Effector memory CD4-positive, alpha-beta T cell (primary cell): ENCODE data around the gene STAT5A.

Experiments
- DNase-seq, 3 donors: peaks; one replicate each; pipeline ENCODE4 v3.0.0-alpha.2; 2020
- H3K27ac ChIP-seq: 2 replicates; pipeline ENCODE4 v1.7.0; 2013; ENCODE audit warnings: mild to moderate bottlenecking, low read length, moderate library complexity; ENCODE audit not compliant: insufficient read depth, poor library complexity, severe bottlenecking
- H3K27me3 ChIP-seq: replicated peaks from 2 replicates; pipeline ENCODE4 v1.7.0; 2013; ENCODE audit warnings: mild to moderate bottlenecking, low read length; ENCODE audit not compliant: insufficient read depth, control insufficient read depth, poor library complexity, severe bottlenecking
- H3K36me3 ChIP-seq: 2 replicates; pipeline ENCODE4 v1.7.0; 2013; ENCODE audit warnings: mild to moderate bottlenecking, low read length, moderate library complexity; ENCODE audit not compliant: control insufficient read depth, insufficient read depth
- H3K4me1 ChIP-seq: 2 replicates; pipeline ENCODE4 v1.7.0; 2013; ENCODE audit warnings: low read length, mild to moderate bottlenecking; ENCODE audit not compliant: control insufficient read depth, insufficient read depth, poor library complexity, severe bottlenecking
- H3K4me3 ChIP-seq: 2 replicates; pipeline ENCODE4 v1.7.0; 2013; ENCODE audit warnings: low read length, low read depth, mild to moderate bottlenecking; ENCODE audit not compliant: insufficient read depth, poor library complexity, severe bottlenecking
- H3K9me3 ChIP-seq: 2 replicates; pipeline ENCODE4 v1.7.0; 2013; ENCODE audit warnings: mild to moderate bottlenecking, low read length, moderate library complexity; ENCODE audit not compliant: control insufficient read depth

Gene STAT5A

GRCh38 chr17:42305543-42306384, 17.5 kb downstream of the STAT5A start:
- Histone ChIP-seq H3K4me3 (no peak overlapping the region), H3K27ac (no peak overlapping the region), H3K27me3 (no peaks in the 10 kb centered on the region), H3K4me1 (no peaks in the 10 kb centered on the region), H3K36me3 (peaks cover 78% of the 10 kb centered on the region), H3K9me3 (no peaks in the 10 kb centered on the region)
- DNase-seq: no peak

DNA sequence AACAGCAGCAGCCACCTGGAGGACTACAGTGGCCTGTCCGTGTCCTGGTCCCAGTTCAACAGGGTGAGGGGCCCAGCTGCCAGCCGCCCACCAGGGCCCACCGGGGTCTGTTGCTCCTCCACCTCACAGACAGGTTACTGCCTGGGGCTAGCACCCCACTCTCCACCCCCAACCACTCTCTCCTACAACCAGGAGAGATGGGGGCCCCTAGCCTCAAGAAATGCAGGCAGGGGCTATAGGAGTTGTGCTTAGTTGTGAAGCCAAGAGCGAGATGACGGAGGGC, 18.0 kb downstream of the STAT5A start:
- H3K4me1 ChIP-seq: no peaks in the 10 kb centered on the region
- DNase-seq: no peak
- H3K9me3 ChIP-seq: no peaks in the 10 kb centered on the region
- peaks cover 78% of the 10 kb centered on the region for H3K36me3 ChIP-seq
- H3K27ac ChIP-seq: no peak overlapping the region
- H3K4me3 ChIP-seq: no peak overlapping the region
- H3K27me3 ChIP-seq: no peaks in the 10 kb centered on the region

GRCh38 chr17:42307362-42307927, 19.1 kb downstream of the STAT5A start:
- Histone ChIP-seq H3K9me3 (no peaks in the 10 kb centered on the region), H3K36me3 (peaks cover 68% of the 10 kb centered on the region), H3K4me1 (peaks cover 8% of the 10 kb centered on the region), H3K27me3 (no peaks in the 10 kb centered on the region), H3K27ac (no peak overlapping the region), H3K4me3 (no peak overlapping the region)
- no peak for DNase-seq

DNA sequence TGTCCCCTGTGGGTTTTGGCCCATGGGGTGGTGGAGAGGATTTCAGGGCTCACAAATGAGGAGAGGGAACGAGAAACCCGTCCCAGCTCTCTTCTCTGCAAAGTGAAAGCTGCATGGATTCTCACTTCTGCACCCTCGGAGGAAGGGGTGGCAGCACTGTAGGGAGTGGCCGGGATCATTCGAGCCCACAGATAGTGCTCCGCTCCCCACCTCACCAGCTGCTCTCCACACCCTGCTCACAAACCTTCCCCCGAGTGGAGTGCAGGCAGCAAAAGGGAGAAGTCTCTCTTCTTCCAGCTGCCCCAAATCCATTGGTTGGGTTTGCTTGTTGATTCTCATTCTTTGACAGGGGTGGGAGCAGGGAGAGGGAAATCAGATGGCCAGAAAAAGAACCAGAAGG, 20.1 kb downstream of the STAT5A start:
- Histone ChIP-seq H3K36me3 (peaks cover 60% of the 10 kb centered on the region), H3K9me3 (no peaks in the 10 kb centered on the region), H3K4me1 (peaks cover 18% of the 10 kb centered on the region), H3K4me3 (no peak overlapping the region), H3K27me3 (no peaks in the 10 kb centered on the region), H3K27ac (no peak overlapping the region)
- DNase-seq: no peak

GRCh38 chr17:42309142-42309541, 20.8 kb downstream of the STAT5A start:
- H3K4me3 ChIP-seq: no peak overlapping the region
- no peaks in the 10 kb centered on the region for H3K9me3 ChIP-seq
- peak overlapping the region; percentile 22 for H3K27ac ChIP-seq
- H3K27me3 ChIP-seq: no peaks in the 10 kb centered on the region
- H3K4me1 ChIP-seq: peaks cover 25% of the 10 kb centered on the region
- DNase-seq: no peak
- H3K36me3 ChIP-seq: peaks cover 53% of the 10 kb centered on the region

GRCh38 chr17:42309986-42310786, 21.9 kb downstream of the STAT5A start:
- peaks cover 32% of the 10 kb centered on the region for H3K4me1 ChIP-seq
- peaks cover 47% of the 10 kb centered on the region for H3K36me3 ChIP-seq
- no peak overlapping the region for H3K27ac ChIP-seq
- no peak for DNase-seq
- no peaks in the 10 kb centered on the region for H3K27me3 ChIP-seq
- H3K4me3 ChIP-seq: no peak overlapping the region
- H3K9me3 ChIP-seq: no peaks in the 10 kb centered on the region

DNA sequence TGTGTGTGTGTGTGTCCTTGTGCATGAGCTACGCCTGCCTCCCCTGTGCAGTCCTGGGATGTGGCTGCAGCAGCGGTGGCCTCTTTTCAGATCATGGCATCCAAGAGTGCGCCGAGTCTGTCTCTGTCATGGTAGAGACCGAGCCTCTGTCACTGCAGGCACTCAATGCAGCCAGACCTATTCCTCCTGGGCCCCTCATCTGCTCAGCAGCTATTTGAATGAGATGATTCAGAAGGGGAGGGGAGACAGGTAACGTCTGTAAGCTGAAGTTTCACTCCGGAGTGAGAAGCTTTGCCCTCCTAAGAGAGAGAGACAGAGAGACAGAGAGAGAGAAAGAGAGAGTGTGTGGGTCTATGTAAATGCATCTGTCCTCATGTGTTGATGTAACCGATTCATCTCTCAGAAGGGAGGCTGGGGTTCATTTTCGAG, 22.5 kb downstream of the STAT5A start:
- H3K9me3 ChIP-seq: no peaks in the 10 kb centered on the region
- no peak overlapping the region for H3K27ac ChIP-seq
- H3K4me3 ChIP-seq: no peak overlapping the region
- no peak for DNase-seq
- H3K4me1 ChIP-seq: peaks cover 39% of the 10 kb centered on the region
- no peaks in the 10 kb centered on the region for H3K27me3 ChIP-seq
- peaks cover 47% of the 10 kb centered on the region for H3K36me3 ChIP-seq

DNA sequence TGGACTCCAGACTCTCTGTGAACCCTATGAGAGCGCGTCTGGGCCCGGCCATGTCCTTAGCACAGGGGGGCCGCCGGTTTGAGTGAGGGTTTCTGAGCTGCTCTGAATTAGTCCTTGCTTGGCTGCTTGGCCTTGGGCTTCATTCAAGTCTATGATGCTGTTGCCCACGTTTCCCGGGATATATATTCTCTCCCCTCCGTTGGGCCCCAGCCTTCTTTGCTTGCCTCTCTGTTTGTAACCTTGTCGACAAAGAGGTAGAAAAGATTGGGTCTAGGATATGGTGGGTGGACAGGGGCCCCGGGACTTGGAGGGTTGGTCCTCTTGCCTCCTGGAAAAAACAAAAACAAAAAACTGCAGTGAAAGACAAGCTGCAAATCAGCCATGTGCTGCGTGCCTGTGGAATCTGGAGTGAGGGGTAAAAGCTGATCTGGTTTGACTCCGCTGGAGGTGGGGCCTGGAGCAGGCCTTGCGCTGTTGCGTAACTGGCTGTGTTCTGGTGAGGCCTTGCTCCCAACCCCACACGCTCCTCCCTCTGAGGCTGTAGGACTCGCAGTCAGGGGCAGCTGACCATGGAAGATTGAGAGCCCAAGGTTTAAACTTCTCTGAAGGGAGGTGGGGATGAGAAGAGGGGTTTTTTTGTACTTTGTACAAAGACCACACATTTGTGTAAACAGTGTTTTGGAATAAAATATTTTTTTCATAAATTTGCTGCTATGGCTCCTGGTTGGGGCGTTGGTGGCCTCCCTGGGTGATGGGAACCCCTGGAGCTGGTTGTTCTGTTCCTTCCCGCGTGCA, 23.1 kb downstream of the STAT5A start:
- DNase-seq: no peak
- Histone ChIP-seq H3K27me3 (no peaks in the 10 kb centered on the region), H3K4me3 (no peak overlapping the region), H3K27ac (peak overlapping the region; percentile 58), H3K36me3 (peaks cover 45% of the 10 kb centered on the region), H3K9me3 (no peaks in the 10 kb centered on the region), H3K4me1 (peaks cover 44% of the 10 kb centered on the region)

GRCh38 chr17:42312035-42312284, 23.7 kb downstream of the STAT5A start:
- Histone ChIP-seq H3K4me3 (no peak overlapping the region), H3K9me3 (no peaks in the 10 kb centered on the region), H3K4me1 (peaks cover 44% of the 10 kb centered on the region), H3K36me3 (peaks cover 45% of the 10 kb centered on the region), H3K27ac (peak overlapping the region; percentile 58), H3K27me3 (no peaks in the 10 kb centered on the region)
- no peak for DNase-seq
